Measurements from ENCODE around the gene TBPL2.

Gene TBPL2

GRCh38 chr14:55454264-55455002 lies 14.0 kb upstream of the TBPL2 start:
- H3K4me1 ChIP-seq, result peaks cover 30% of the 10 kb centered on the region
- TF ChIP-seq, protein P1, sequence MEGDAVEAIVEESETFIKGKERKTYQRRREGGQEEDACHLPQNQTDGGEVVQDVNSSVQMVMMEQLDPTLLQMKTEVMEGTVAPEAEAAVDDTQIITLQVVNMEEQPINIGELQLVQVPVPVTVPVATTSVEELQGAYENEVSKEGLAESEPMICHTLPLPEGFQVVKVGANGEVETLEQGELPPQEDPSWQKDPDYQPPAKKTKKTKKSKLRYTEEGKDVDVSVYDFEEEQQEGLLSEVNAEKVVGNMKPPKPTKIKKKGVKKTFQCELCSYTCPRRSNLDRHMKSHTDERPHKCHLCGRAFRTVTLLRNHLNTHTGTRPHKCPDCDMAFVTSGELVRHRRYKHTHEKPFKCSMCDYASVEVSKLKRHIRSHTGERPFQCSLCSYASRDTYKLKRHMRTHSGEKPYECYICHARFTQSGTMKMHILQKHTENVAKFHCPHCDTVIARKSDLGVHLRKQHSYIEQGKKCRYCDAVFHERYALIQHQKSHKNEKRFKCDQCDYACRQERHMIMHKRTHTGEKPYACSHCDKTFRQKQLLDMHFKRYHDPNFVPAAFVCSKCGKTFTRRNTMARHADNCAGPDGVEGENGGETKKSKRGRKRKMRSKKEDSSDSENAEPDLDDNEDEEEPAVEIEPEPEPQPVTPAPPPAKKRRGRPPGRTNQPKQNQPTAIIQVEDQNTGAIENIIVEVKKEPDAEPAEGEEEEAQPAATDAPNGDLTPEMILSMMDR (IDR thresholded peaks at IDR 0.05; ENCODE audit: low read depth, low read length), result no peak
- no peaks in the 10 kb centered on the region for H3K36me3 ChIP-seq
- H3K27me3 ChIP-seq, result no peaks in the 10 kb centered on the region
- peak; percentile 94 for DNase-seq
- peak overlapping the region; percentile 44 for H3K4me3 ChIP-seq (ENCODE audit: low read depth, low read length)
- H3K9me3 ChIP-seq, result no peaks in the 10 kb centered on the region; the same call in 1 of the 2 replicates

GRCh38 chr14:55451950-55452349 lies 11.5 kb upstream of the TBPL2 start:
- no peak for DNase-seq
- Histone ChIP-seq H3K36me3 (no peaks in the 10 kb centered on the region), H3K9me3 (no peaks in the 10 kb centered on the region), H3K4me1 (peaks cover 19% of the 10 kb centered on the region), H3K4me3 (ENCODE audit: low read depth, low read length) (no peak overlapping the region), H3K27me3 (no peaks in the 10 kb centered on the region)
- TF ChIP-seq, protein P1 (IDR thresholded peaks at IDR 0.05; ENCODE audit: low read depth, low read length), result no peak

GRCh38 chr14:55451398-55451797 lies 11.0 kb upstream of the TBPL2 start:
- H3K9me3 ChIP-seq, result no peaks in the 10 kb centered on the region
- no peaks in the 10 kb centered on the region for H3K27me3 ChIP-seq
- H3K4me3 ChIP-seq (ENCODE audit: low read depth, low read length), result no peak overlapping the region
- TF ChIP-seq, protein P1 (IDR thresholded peaks at IDR 0.05; ENCODE audit: low read depth, low read length), result no peak
- no peak for DNase-seq
- peaks cover 24% of the 10 kb centered on the region for H3K4me1 ChIP-seq
- no peaks in the 10 kb centered on the region for H3K36me3 ChIP-seq

GRCh38 chr14:55450987-55451386 lies 10.6 kb upstream of the TBPL2 start:
- TF ChIP-seq, protein P1 (IDR thresholded peaks at IDR 0.05; ENCODE audit: low read depth, low read length), result no peak
- no peak for DNase-seq
- Histone ChIP-seq H3K36me3 (no peaks in the 10 kb centered on the region), H3K4me3 (ENCODE audit: low read depth, low read length) (no peak overlapping the region), H3K9me3 (no peaks in the 10 kb centered on the region), H3K4me1 (peaks cover 24% of the 10 kb centered on the region), H3K27me3 (no peaks in the 10 kb centered on the region)

GRCh38 chr14:55450539-55450938 lies 10.1 kb upstream of the TBPL2 start:
- no peak for DNase-seq
- Histone ChIP-seq H3K36me3 (no peaks in the 10 kb centered on the region), H3K9me3 (no peaks in the 10 kb centered on the region), H3K4me3 (ENCODE audit: low read depth, low read length) (no peak overlapping the region), H3K4me1 (peaks cover 24% of the 10 kb centered on the region), H3K27me3 (no peaks in the 10 kb centered on the region)
- TF ChIP-seq, protein P1 (IDR thresholded peaks at IDR 0.05; ENCODE audit: low read depth, low read length), result no peak

- no peaks in the 10 kb centered on the region for H3K36me3 ChIP-seq
- DNase-seq, result no peak
- H3K4me1 ChIP-seq, result peaks cover 21% of the 10 kb centered on the region
- TF ChIP-seq, protein P1 (IDR thresholded peaks at IDR 0.05; ENCODE audit: low read depth, low read length), result no peak
- no peaks in the 10 kb centered on the region for H3K27me3 ChIP-seq
- no peak overlapping the region for H3K4me3 ChIP-seq (ENCODE audit: low read depth, low read length)
- no peaks in the 10 kb centered on the region for H3K9me3 ChIP-seq
These were observed 9.7 kb upstream of the TBPL2 start for GRCh38 chr14:55450124-55450523.

Measured in BE2C (cell line).